Keratinocyte (primary cell): ENCODE results near the gene CYTH1.

ENCODE experiments used
- CTCF ChIP-seq, 3 experiments: IDR thresholded peaks in 1 of 3; conservative IDR thresholded peaks in 1 of 3; optimal IDR thresholded peaks in 1 of 3; 2 replicates in 2 of 3; 3 replicates in 1 of 3; pipeline versions ENCODE3 to v1.5.1; 2011; ENCODE audit warnings: low read length in 3 of 3, mild to moderate bottlenecking in 3 of 3, moderate library complexity in 2 of 3, control low read depth in 1 of 3, inconsistent platforms in 1 of 3; ENCODE audit not compliant: insufficient read depth in 2 of 3; ENCODE audit errors: extremely low read depth in 1 of 3
- EZH2 ChIP-seq: IDR thresholded peaks from one replicate; pipeline ENCODE4 v1.6.1; 2012; ENCODE audit warnings: inconsistent platforms, mild to moderate bottlenecking, low read length, moderate library complexity

GRCh38 chr17:78793415-78793814, 11.3 kb upstream of the CYTH1 start:
- TF ChIP-seq CTCF (optimal IDR thresholded peaks at IDR 0.05 in 1 of 3, IDR thresholded peaks at IDR 0.05 in 1 of 3, conservative IDR thresholded peaks at IDR 0.05 in 1 of 3; ENCODE audit: extremely low read depth in 1 of 3, insufficient read depth in 2 of 3, low read length in 3 of 3) (no peak), EZH2 (no peak)
